GM21390 (cell line): ENCODE measurements around the gene ANKRD23.

Source experiments
- ATAC-seq: cut with Tn5 transposase; IDR thresholded peaks from one replicate; pipeline ENCODE4 v1.9.1; 2021; ENCODE audit not compliant: unreplicated experiment

Gene ANKRD23

DNA sequence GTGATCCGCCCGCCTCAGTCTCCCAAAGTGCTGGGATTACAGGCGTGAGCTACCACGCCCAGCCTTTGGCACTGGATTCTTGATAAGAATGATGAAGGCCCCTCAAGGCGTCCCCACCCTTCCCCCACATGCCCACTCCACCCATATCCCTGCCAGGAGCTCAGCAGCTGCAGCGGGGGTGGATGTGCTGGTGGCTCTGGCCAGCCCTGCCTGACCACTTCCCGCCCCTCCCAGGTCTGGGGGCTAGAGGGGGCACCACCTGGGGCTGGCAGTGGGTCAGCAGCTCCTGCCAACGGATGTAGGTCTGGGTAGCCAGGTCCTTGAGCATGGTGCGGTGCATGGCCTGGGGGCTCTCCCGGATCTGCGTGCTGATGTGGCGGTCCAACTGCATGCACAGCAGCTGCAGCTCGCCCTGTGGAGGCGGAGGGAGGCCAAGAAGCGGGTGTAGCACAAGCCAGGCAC, 33.8 kb upstream of the ANKRD23 start:
- no peak for ATAC-seq

DNA sequence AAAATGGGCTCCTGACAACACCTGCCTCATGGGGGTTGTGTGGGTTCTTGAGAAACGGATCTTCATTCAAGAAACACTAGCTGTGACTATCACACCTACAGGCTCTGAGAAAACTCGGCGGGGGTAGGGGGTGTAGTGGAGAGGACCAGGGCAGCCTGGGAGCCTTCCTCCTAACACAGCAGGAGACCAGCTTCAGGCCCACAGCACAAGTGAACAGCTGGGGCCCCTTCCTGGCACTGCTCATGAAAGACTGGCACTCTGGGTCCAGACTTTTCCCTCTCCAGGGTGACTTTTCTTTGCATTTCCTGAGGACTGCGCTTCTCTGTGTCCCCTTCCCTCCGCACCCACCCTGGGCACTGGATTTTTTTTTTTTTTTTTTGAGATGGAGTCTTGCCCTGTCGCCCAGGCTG, 33.2 kb upstream of the ANKRD23 start:
- ATAC-seq, result no peak

GRCh38 chr2:96876269-96877041, 32.6 kb upstream of the ANKRD23 start:
- ATAC-seq, result no peak

GRCh38 chr2:96875498-96876268, 31.9 kb upstream of the ANKRD23 start:
- ATAC-seq, result no peak

DNA sequence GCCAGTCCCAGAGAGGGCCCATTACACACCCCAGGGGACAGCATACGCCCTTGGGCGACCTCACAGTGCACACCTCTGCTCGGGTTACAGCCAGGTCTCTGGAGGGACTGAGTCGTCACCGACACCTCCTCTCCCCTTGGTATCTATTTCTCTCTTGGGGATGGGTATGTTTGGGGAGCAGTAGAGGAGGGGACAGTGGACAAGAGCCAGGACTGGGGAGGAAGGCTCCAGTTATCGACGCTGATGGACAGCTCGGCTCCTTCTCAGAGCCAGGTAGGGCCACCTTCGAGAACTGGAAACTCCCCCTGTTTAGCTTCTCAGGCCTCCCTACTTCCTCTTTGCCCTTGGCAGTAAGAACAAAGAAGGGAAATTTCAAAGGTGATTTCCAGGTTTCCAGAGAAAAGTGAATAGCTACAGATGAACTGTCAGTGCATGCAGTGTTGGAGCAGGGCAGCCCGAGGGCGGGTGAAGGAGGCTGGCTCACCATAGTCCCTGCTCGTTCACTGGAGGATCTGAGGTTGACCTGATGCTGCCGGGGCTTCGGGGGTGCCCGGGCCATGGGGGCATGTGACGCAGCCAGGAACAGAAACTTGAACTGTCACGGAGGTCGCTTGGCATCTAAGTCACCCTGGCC, 30.5 kb upstream of the ANKRD23 start:
- ATAC-seq, result peak; percentile 50

DNA sequence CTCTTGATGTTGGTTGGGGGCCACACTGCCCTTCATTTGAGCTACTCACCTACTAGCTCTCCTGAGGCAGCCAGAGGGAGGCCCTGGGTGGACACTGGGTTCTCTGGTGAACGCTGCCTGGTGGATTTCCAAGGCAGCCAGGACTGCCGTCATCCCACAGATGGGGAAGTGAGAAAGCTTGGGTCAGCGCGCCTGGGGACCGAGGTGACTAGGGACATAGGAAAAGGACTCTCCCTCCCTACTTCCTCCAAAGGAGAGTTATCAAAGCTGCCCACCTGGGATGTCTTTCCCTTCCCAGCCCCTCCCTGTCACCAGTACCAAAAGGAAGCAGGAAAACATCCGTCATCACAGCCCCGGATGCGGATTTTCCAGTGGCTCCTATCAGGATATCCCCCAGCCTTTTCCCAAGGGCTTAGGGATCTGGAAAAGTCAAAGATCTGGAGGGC, 29.9 kb upstream of the ANKRD23 start:
- ATAC-seq, result no peak

DNA sequence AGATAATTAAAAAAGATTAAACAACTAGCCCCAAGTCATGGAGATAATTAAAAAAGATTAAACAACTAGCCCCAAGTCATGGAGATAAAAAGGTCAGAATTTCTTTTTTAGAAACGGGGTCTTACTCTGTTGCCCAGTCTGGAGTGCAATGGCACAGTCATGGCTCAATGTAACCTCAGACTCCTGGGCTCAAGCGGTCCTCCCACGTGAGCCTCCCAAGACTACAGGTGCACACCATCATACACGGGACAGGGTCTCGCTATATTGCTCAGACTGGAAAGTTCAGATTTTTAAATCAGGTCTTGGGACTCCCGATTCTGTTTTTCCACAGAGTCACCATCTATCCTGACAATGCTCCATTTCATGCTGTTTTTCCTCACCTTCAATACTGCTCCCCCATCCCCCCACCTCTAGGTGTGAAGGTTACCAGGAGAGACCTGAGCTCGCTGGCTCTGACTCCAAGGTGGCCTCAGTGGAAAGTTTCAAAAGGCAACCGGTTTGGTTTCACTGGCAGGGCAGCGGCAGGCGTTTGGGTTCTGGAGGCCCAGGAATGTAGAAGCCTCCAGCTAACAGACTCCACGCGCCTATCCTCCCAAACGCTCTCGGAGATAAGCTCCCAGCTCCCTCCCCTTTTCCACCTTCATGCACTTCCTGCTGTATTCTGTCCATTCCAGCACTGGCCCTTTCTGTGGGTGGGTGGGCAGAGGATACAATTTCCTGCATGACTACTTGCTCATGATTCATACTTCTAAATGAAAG, 28.9 kb upstream of the ANKRD23 start:
- no peak for ATAC-seq

GRCh38 chr2:96870626-96871255, 26.9 kb upstream of the ANKRD23 start:
- no peak for ATAC-seq

GRCh38 chr2:96869822-96870625, 26.2 kb upstream of the ANKRD23 start, which contains the start of gene SEMA4C:
Gene SEMA4C (minus strand): TSS chr2:96870080. CDS start chr2:96867886, 2,194 bp downstream.
- ATAC-seq, result no peak

DNA sequence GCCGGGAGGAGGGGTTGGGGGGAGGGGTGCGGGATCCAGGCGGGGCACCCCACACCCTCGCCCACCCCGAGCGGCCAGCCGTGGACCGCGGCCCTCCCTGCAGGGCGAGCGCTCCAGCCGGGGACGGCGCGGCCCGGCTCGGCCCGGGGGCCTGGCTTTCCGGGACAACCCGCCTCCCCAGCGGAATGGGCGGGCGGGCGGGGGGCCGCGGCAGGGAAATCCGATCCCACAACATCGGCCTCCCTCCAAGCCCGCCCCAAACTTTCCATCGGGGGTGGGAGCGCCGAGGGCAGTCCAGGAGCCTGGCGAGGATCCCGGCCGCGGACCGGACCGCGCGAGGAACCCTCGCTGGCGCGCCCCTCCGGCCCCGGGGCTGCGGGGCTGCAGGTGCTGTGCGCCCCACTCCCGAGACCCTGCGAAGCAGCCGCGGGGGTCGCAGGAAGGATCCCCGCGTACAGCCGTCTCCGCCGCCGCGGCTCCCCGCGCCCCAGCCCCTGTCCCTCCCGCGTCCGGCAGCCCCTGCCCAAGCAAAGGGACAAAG, 25.5 kb upstream of the ANKRD23 start:
- ATAC-seq, result no peak

GRCh38 chr2:96868555-96869280, 24.9 kb upstream of the ANKRD23 start:
- ATAC-seq, result no peak

- no peak for ATAC-seq
Observed at GRCh38 chr2:96867756-96868554, 24.1 kb upstream of the ANKRD23 start.

DNA sequence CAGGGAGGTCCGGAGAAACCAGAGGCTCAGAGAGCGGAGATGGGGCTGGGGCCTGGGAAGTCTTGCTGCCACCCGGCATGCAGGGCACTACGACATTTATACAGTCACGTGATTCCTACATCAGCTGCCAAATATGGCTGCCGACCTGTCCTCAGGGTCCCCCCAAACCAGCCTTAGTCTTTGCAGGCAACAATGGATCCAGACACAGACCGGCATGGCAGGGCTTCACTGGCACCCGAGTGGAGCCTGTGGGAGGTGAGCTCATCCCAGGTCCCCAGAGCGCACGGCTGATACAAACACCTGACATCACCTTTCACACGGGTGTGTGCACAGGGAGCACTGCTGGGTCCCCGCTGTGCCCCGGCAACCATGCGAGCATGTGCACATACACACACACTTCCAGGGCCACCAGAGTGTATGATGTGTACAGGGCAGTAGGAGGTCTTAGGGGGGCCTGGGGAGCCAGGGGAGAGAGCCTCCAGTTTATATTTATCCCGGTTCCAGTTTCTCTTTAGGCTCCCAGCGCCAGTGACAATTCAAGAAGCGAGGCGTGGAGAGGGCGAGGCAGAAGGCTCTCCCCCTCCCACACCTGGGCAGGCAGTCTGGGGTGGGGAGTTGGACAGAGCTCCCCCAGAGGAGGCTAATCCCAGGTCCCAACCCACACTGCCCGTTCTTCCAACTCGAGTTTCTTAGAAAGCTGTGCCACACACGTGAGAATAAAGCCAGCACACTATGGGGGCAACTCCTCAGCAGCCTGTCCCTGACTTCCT, 23.4 kb upstream of the ANKRD23 start:
- ATAC-seq, result no peak

GRCh38 chr2:96866586-96866985, 22.8 kb upstream of the ANKRD23 start:
- no peak for ATAC-seq

GRCh38 chr2:96866149-96866548, 22.3 kb upstream of the ANKRD23 start:
- no peak for ATAC-seq

GRCh38 chr2:96865654-96866053, 21.8 kb upstream of the ANKRD23 start:
- no peak for ATAC-seq
